ENCODE results near the gene MICAL2.

Gene MICAL2

GRCh38 chr11:12212821-12213185 is 102.4 kb downstream of the MICAL2 start:
- DNase-seq, result no peak

- DNase-seq, result no peak
These were observed 103.5 kb downstream of the MICAL2 start for GRCh38 chr11:12213883-12214282.

- no peak for DNase-seq
These were observed 104.4 kb downstream of the MICAL2 start for GRCh38 chr11:12214751-12215150.

- DNase-seq, result no peak
These were observed 104.8 kb downstream of the MICAL2 start for GRCh38 chr11:12215181-12215593.

- no peak for DNase-seq
These were observed 105.7 kb downstream of the MICAL2 start for GRCh38 chr11:12216041-12216451.

GRCh38 chr11:12216671-12217374 is 106.4 kb downstream of the MICAL2 start:
- no peak for DNase-seq

- DNase-seq, result no peak
These were observed 107.5 kb downstream of the MICAL2 start for GRCh38 chr11:12217879-12218278.

GRCh38 chr11:12218909-12219308 is 108.5 kb downstream of the MICAL2 start:
- no peak for DNase-seq

- no peak for DNase-seq
These were observed 109.4 kb downstream of the MICAL2 start for GRCh38 chr11:12219757-12220156.

- no peak for DNase-seq
These were observed 109.9 kb downstream of the MICAL2 start for GRCh38 chr11:12220305-12220704.

GRCh38 chr11:12221051-12221535 is 110.7 kb downstream of the MICAL2 start:
- no peak for DNase-seq

- no peak for DNase-seq
These were observed 111.8 kb downstream of the MICAL2 start for GRCh38 chr11:12222055-12222792.

GRCh38 chr11:12223771-12224536 is 113.6 kb downstream of the MICAL2 start:
- DNase-seq, result no peak

GRCh38 chr11:12224537-12224893 is 114.1 kb downstream of the MICAL2 start:
- no peak for DNase-seq

GRCh38 chr11:12225046-12225739 is 114.8 kb downstream of the MICAL2 start:
- DNase-seq, result no peak

- no peak for DNase-seq
These were observed 115.7 kb downstream of the MICAL2 start for GRCh38 chr11:12226093-12226492.

GRCh38 chr11:12229450-12230229 is 119.2 kb downstream of the MICAL2 start:
- DNase-seq, result no peak

- DNase-seq, result no peak
These were observed 121.8 kb downstream of the MICAL2 start for GRCh38 chr11:12232160-12232559.

GRCh38 chr11:12232817-12233601 is 122.6 kb downstream of the MICAL2 start:
- no peak for DNase-seq

- DNase-seq, result no peak
These were observed 123.2 kb downstream of the MICAL2 start for GRCh38 chr11:12233602-12233925.

GRCh38 chr11:12234221-12234620 is 123.8 kb downstream of the MICAL2 start:
- no peak for DNase-seq

- DNase-seq, result no peak
These were observed 124.7 kb downstream of the MICAL2 start for GRCh38 chr11:12235080-12235479.
